Activated CD4-positive, alpha-beta T cell treated with anti-CD3 and anti-CD28 coated beads, Interleukin-2, amount 50 U/mL, for 1 hour (primary cell): ENCODE data around the gene ABLIM2.

Experiments used
- DNase-seq: peaks from one replicate; pipeline ENCODE4 v3.0.0-alpha.2; 2020

The ABLIM2 gene

GRCh38 chr4:8158710-8159536, at the start of gene ABLIM2:
Gene ABLIM2 (minus strand): TSS chr4:8158813. CDS start chr4:8158689, 124 bp downstream.
- DNase-seq = peak; percentile 98

DNA sequence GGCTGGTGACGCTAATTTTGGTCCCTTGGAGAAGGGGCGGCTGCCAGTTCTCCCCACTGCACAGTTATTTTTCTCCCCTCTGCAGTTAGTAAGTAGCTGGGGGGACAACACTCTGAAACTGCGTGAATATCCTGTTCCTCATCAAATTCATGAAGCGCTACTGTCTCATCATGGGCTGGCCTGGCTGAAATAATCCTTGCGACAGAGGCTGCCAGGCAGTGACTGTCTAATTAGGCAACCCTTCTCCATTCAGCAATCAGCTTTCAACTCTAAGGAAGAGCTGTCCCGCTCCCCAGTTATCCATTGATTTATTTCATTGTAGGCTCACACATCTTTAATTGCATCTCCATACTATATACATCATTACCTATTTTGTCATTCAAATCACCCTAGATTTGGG, 48.7 kb upstream of the ABLIM2 start:
- DNase-seq = no peak

DNA sequence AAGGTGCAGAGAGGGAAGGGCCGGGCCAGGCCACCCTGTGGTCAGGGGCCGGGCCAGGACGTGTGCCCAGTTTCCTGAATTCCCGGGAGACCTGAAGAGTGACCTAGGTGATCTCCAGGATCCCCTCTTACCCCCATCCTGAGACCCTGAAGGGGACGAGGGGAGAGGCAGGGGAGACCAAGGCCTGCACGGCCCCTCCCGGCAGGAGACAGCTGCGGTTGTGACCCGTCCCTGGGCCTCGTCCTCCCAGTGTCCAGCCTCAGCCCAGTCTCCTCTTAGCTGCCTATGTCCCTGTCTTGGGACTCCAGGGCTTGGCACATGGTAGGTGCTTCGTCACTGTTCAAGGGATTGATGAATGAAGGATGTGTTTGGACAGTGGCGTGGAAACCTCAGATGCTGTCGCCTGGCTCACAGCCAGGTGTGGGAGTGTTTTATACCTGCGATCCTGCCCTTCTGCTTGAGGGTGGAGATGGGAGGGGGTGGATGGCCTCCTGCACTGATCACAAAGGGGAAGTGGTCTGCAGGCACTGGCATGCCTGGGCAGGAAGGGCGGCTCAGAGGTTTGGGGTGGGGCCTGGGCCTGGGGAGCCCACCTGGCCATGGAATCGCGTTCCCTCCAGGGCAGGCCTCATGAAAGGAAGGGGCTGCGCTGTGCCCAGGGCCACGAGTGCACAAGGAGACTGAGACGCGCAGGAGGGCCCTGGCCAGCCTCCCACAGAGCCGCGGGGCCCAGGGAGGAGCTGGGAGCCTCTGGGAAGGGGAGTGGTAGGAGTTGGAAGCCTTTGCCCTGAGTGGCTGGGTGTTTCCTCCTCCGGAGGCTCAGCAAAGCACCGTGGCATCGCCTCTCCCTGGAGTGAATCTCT, 47.4 kb upstream of the ABLIM2 start:
- DNase-seq = no peak

DNA sequence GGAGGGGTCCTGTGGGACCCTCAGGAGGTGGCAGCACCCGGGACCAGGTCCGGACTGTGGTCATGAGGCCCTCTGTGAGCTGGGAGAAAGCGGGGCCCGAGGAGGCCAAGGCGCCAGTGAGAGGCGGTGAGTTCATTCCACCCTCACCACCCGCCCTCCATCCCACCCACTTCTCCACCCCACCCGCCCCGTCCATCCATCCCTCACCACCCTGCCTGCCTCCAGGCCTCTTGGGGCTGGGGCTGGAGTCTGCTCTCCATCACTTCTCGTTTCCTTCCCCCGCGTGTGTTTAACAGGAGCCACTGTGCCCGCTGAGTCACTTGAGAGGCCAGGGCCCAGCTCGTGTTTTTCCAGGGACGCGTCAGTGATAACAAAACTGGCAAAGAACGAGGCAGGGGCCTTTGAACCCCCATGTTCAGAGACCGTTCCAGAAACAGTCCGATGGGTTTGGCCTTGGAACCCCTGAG, 46.7 kb upstream of the ABLIM2 start:
- no peak for DNase-seq

- no peak for DNase-seq
Measured at GRCh38 chr4:8204576-8205227, 46.1 kb upstream of the ABLIM2 start.

DNA sequence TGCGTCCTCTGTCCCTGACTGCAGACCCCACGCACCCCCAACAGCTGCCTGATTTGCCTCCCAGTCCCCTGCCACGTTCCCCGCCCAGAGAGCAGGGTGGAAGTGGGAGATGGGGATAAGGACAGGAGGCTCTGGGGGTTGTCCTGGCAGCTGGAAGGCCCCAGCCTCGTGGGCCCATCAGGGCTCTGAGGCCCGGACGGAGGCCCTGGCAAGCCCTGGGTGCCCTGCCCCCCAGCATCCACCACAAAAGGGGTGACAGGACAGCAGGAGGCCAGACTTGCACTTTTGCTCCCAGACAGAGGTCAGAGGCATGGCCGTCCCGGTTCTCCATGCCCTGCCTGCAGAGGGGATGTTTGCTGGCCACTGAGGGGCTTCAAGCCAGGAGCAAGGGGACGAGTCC, 45.2 kb upstream of the ABLIM2 start:
- DNase-seq = no peak

- no peak for DNase-seq
Measured at GRCh38 chr4:8203052-8203401, 44.4 kb upstream of the ABLIM2 start.

DNA sequence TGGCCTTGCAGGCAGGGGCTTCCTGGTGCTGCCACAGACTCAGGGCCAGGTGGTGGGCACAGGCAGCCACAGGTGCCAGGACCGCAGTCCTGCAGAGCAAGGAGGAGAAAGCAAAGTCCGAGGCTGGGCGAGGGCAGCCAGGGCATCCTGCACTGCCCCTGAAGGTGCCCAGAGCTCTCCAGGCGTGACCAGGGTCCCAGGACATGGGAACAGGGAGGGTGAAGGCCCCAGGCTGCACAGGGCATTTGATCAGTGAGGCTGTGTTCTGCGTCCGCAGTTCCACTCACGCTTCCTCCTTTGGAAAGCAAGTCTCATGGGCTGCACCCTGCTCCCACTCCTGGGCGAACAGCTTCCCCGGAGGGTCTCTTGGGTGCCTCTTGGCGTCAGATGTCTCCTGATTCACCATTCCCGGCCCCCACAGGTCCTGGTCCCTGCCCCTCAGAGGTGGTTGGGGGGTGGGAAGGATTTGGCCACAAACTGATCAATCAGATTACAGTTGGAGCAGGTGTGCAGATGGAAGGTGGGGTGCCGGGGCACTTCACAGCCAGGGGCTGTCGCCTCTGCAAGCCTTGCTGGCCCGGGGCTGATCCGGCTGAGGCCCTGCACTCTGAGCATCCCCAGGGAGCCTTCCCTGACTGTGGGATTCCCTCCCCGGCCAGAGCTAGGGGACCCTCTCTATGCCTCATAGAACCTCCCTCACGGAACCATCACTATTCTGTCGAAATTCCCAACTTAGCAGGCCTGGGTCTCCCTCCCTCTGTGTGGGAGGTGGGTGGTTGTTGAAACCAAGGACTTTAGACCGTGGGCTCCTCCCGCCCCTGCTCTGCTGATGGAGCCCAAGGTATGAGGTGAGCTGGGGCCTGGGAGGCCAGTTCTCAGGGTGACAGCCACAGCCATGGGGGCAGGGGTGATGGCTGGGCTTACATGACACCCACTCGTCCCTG, 43.8 kb upstream of the ABLIM2 start:
- DNase-seq = no peak

DNA sequence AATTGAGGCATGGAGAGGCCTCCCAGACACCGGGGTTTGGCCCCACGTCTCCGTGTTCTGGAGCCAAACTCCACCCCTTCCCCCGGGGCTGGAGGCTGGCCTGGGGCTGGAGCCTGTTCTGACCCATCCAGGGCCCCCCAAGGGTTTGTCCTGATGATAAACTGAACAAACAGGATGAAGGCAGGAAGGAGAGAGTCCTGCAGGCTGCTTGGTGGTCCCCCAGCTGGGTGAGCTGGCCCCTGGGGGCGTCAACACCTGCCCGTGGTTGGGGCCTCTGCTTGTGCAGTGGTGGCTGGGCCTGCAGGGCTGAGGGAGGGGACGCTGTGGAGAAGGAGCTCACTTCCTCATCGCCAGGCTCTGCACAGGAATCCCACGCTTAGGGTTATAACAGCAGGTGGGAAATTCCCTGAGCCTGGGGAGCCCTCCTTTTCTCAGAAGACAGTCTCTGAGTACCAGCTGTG, 42.7 kb upstream of the ABLIM2 start:
- DNase-seq = peak; percentile 32

- DNase-seq = peak; percentile 56
Measured at GRCh38 chr4:8200302-8200975, 41.8 kb upstream of the ABLIM2 start.

GRCh38 chr4:8199594-8200301, 41.1 kb upstream of the ABLIM2 start:
- DNase-seq = peak; percentile 27

GRCh38 chr4:8198906-8199593, 40.4 kb upstream of the ABLIM2 start, which contains the start of gene SH3TC1:
Gene SH3TC1 (plus strand): TSS chr4:8199290. CDS start chr4:8205195, 5,905 bp downstream.
- peak; percentile 54 for DNase-seq

GRCh38 chr4:8198206-8198905, 39.7 kb upstream of the ABLIM2 start:
- DNase-seq = no peak

- DNase-seq = no peak
Measured at GRCh38 chr4:8197521-8197920, 38.9 kb upstream of the ABLIM2 start.

DNA sequence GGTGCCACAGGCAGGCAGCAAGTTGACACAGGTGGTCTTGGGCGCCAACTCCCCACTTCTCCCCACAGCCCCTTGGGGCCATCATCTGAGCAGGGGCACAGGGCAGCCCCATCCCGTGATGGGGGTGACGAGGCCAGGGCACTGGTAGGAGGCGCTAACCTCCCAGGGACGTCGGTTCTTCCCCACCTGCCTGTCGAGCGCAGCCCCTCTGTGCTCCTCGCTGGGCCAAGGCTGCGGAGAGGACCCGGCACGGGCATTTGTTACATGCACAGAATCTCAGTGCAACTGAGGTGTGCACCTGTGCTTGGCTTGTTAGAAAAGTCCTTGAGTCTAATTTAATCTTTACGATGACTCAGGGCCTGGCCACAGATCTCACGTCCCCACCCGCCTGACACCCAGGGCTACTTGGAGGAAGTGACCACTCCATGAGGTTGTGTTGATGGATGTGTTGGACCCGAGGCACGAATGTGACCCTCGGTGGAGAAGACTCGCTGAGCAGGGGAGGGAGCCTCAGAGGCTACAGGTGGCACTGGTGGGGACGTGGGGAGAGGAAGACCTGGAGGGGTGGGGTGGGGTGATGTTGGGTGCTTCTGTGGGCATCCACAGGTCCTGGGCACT, 37.3 kb upstream of the ABLIM2 start:
- DNase-seq = no peak

- DNase-seq = no peak
Measured at GRCh38 chr4:8195431-8195830, 36.8 kb upstream of the ABLIM2 start.

DNA sequence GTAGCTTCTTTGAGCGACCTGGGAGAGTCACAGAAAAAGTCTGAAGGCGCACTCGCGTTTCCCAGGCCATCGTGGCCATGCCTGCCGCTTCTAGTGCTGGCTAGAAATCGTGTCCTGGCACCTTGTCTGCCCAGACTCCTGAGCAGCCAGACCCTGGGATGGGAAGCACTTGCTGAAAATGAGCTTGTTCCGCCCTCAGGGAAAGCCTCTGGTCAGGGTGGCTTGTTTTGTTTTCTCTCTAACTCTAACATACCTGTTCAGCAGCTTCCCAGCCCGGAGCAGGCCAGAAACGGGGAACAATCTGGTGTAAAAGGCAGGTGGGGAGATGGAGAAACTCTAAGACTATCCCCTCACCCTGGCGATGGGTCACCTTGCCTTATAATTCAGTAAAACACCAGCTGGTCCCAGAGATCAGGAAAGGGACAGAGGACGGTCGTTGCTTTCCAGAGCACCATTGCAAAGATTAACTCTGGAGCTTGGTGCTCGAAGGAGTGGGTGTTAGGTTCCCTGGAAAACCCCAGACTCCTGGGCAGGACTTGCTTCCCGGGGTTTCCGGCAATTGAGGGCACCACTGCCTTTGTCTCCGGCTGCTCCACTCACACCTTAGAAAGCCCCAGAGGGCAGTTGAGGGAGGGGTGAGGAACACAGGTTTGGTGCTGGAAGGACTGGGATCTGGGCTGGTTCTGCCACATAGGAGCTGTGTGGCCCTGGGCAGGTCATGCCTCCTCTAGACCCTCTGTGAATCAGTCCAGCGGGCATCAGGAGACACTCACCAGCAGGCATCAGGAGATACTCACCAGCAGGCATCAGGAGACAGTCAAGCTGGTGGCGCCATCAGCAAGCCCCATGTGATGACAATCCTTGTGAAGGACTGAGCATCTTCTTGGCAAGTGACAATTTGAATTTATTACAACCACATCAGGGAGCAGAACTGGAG, 36.0 kb upstream of the ABLIM2 start:
- no peak for DNase-seq
